Stimulated activated CD8-positive, alpha-beta memory T cell treated with anti-CD3 and anti-CD28 coated beads, Interleukin-2, amount 100 ng/mL, for 48 hours (primary cell): ENCODE data around the gene INTS1.

Experiments
- DNase-seq, 2 donors: peaks; one replicate each; pipeline ENCODE4 v3.0.0-alpha.2; 2020; ENCODE audit warnings: low read depth in 2 of 2

Gene INTS1

GRCh38 chr7:1503816-1504775 is at the start of gene INTS1:
TSS of gene INTS1 (minus strand) at chr7:1504389. CDS start at chr7:1503960, 429 bp downstream.
- peak; percentile 84 to 85 for DNase-seq

- DNase-seq: no peak
Measured at GRCh38 chr7:1553512-1554210, 49.5 kb upstream of the INTS1 start.

- no peak for DNase-seq
Measured at GRCh38 chr7:1552200-1552599, 48.0 kb upstream of the INTS1 start.

GRCh38 chr7:1550846-1551155 is 46.6 kb upstream of the INTS1 start:
- DNase-seq: no peak

GRCh38 chr7:1550005-1550845 is 46.0 kb upstream of the INTS1 start:
- no peak for DNase-seq

- no peak for DNase-seq
Measured at GRCh38 chr7:1549357-1550004, 45.3 kb upstream of the INTS1 start.

- no peak for DNase-seq
Measured at GRCh38 chr7:1548944-1549343, 44.8 kb upstream of the INTS1 start.

- DNase-seq: no peak
Measured at GRCh38 chr7:1548438-1548831, 44.2 kb upstream of the INTS1 start.

GRCh38 chr7:1547777-1548437 is 43.7 kb upstream of the INTS1 start:
- DNase-seq: no peak

GRCh38 chr7:1546909-1547776 is 43.0 kb upstream of the INTS1 start:
- DNase-seq: no peak

- no peak for DNase-seq
Measured at GRCh38 chr7:1546274-1546908, 42.2 kb upstream of the INTS1 start.

GRCh38 chr7:1545417-1546246 is 41.4 kb upstream of the INTS1 start:
- no peak for DNase-seq

- no peak for DNase-seq
Measured at GRCh38 chr7:1544896-1545416, 40.8 kb upstream of the INTS1 start.

GRCh38 chr7:1544178-1544895 is 40.1 kb upstream of the INTS1 start:
- no peak for DNase-seq

GRCh38 chr7:1543826-1544177 is 39.6 kb upstream of the INTS1 start:
- no peak for DNase-seq

- DNase-seq: no peak
Measured at GRCh38 chr7:1542841-1543747, 38.9 kb upstream of the INTS1 start.

GRCh38 chr7:1542329-1542728 is 38.1 kb upstream of the INTS1 start:
- DNase-seq: no peak
